ENCODE measurements around the gene ZNF862.

- no peak for TF ChIP-seq CTCF (conservative IDR thresholded peaks at IDR 0.05)
- no peak for TF ChIP-seq EZH2 (IDR thresholded peaks at IDR 0.05; ENCODE audit: low read depth)
Measured at GRCh38 chr7:149815661-149816266, 22.4 kb upstream of the ZNF862 start.
